T-helper 22 cell (primary cell): ENCODE data around the gene NTN1.
"Not testable (repeated sequence)": the region's sequence is repeated elsewhere in the genome, so short reads cannot be mapped to it uniquely, and the experiment has no call there.

Experiments
- DNase-seq: peaks from one replicate; pipeline ENCODE4 v3.0.0-alpha.2; 2020; ENCODE audit warnings: low read depth

Gene NTN1

DNA sequence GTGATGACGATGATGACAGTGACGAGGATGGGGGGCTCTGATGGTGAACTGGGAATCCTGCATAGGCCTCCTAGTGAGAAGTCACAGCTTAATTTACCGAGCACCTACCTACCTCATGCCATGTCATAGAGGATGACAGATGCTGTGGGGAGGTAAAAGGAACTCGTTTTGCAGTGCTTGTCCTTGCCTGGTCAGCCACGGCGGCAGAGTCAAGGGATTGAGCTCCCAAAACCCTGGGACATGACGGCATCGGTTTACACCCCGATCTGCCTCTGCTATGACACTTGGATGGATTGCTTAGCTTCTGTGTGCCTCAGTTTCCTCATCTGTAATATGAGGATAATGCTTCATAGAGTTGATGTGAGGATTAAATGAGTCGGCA, 103.2 kb downstream of the NTN1 start:
- no peak for DNase-seq

DNA sequence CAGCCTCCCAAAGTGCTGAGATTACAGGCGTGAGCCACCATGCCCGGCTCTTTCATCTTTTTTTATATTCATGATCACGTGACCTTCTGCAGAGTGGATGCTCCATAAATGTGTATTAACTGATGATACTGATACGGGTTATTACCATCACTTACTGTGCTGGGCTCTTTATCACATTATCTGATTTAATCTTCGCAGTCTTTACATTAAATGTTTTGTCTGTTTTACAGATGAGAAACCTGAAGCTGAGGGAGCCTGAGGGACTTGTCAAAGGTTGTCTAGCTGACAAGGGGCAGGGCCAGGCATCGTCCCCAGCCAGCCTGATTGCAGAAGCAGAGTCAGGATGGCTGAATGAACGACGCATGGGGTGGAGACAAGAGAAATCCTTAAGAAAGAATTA, 104.4 kb downstream of the NTN1 start:
- DNase-seq: no peak

DNA sequence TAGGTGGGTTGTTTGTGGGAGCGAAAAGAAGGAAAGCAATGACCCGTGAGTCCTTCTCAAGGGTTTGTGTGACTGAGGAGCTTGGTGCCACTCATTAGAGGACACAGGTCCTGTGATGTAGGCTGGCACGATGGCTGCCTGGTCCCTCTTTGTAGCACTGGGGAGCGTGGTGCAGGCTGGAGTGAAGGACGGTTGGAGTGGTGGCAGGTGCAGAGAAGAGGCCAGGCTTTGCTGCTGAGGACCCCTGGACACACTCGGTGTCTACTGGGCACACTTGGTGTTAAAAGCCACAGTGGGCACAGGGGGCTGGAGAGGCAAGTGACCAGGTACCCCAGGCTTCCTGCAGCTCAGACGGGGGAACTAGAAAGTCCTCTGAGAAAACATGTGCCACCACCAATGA, 106.0 kb downstream of the NTN1 start:
- DNase-seq: no peak

DNA sequence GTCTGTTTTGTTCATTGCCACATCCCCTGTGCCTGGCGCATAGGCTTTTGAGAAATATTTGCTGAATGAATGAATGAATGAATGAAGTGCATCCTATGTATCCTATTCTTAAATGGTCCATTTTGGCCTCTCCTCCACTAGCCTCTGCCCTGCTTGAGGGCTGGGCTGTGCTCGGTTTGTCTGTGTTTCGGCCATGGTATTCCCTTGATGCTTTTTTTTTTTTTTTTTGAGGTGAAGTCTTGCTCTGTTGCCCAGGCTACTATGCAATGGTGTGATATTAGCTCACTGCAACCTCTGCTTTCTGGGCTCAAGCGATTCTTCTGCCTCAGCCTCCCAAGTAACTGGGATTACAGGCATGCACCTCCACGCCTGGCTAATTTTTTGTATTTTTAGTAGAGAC, 110.1 kb downstream of the NTN1 start:
- DNase-seq: no peak

DNA sequence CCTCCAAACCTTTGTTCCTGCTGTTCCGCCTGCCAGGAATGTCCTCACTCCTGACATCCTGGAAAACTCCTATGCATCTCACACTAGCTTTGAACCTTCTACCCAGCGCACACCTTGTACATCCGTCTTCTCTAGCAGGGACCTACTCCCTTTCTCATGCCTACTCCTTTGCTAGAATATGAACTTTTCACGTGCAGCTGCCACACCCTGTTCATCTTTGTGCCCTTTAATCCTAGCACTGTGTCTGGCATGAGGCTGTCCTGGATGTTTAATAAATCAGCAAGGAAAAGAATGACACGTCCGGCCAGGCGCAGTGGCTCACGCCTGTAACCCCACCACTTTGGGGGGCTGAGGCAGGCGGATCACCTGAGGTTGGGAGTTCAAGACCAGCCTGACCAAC, 111.0 kb downstream of the NTN1 start:
- no peak for DNase-seq

DNA sequence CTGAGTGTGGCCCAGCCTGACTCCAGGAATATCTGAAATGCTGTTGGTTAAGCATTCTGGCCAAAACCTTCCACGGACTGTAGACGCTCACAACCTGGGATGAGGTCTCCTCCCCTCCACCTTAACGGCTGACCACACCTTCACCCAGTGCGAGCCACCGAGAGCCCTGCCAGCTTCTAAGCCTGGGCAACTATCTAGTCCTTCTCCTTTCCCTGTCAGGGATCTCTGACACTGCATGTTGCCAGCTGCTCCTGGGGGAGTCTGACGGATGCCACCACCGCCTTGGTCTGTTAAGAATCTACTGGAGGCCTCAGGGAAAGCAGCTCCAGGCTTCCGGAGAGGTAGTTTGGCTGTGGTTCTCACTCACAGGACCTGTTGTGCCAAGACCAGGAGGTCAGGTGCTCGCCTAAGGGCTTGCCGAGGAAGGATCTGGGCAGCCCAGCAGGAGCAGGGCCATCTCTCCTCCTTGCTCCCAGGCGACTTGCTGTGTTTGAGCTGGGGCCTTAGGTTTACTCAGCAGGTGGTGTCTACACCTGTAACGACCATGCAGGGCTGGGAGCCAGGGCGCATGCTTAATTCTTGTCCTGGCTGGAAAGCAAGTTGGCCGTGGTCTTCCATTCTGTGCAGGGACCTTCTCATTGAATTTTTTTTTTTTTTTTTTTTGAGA, 111.8 kb downstream of the NTN1 start:
- no peak for DNase-seq

DNA sequence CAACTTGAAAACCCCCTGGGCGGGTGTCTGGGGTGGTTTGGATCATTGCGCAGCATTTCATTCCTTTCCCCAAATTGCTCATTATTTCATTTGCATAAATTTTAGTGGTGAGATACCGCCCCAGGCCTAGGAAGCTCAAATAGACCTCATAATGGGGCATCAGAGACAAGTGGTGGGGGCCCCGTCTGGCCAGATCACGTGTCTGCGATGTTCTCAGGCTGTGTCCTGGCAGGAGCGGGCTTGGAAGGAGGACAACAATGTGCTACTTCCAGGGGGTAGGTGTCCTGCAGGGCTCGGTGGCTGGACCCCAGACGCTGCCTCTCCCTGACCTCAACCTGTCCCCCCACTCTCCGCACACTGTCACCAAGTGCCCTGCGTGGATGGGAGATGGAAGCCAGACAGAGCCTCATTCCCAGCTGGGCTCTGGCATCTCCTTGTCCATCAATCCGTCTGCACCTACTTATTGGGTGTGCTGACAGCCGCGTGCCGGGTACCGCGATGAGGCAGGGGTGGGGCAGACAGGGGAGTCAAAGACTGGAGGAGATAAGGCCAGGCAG, 116.9 kb downstream of the NTN1 start:
- DNase-seq: no peak

DNA sequence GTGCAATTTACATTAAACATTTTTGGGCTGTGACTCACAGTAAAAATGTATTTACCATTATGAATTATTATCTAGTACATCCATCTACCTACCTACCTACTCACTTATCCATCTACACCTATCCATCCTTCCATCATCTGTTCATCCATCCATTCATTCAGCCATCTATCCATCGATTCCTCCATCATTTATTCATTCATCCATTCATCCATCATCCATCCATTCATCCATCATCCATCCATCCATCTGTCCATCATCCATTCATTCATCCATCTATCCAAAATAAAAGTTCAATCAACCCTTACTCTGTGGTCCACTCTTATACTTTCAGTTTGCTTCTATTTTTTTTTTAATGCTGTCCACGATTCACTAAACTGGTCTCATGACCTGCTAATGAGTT, 118.4 kb downstream of the NTN1 start:
- no peak for DNase-seq

DNA sequence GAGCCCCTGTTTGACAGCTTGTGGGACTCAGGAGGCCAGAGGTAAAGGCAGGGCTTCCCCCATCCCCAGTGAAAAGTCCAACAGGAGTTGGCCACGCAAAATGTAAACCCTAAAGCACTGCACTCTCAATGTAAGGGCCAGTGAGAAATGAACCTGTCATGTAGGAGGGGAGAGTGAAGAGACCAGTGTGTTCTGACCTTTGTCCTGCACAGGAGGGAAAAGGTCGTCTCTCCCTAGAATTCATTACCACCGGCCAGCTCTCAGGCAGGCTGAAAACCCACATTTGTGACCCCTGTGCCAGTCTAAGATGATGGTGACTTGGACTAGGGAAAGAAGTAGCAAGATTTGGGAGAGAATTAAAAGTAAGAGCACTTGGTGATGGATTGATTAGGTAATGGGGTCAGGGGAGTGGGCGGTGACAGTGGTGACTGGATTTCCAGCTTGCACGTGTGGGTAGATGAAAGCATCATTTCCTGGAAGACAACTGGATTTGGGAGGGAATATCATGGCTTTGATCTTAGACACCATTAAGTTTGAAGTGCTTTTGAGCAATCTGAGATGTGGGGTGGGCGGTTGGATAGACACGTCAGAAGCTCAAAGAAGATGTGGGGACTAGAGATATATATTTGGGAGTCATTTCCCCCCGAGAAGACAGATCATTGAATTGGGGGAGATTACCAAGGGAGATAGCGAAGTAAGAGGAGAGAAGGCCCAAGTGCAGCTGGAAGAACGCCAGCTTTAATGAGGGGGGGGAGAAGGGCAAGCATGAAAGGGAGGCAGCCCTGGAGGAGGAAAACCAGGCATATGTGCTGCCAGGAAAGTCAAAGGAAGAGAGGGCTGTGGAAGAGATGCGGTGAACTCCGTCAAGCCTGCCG, 119.5 kb downstream of the NTN1 start:
- no peak for DNase-seq

DNA sequence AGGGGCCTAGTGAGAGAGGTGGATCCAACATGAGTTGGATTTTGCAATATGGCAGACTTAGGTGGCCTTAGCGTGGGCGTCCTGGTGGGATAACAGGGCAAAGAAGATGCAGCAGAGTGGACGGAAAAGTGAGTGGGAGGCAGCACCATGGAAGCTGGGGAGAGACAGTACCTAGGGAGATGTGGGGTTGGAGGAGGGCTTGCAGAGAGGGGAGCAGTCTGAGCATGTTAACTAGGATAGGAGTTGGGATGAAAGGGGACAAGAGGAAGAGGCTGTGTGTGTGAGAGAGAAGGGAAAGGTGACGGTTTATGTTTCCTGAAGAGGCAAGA, 120.1 kb downstream of the NTN1 start:
- no peak for DNase-seq

DNA sequence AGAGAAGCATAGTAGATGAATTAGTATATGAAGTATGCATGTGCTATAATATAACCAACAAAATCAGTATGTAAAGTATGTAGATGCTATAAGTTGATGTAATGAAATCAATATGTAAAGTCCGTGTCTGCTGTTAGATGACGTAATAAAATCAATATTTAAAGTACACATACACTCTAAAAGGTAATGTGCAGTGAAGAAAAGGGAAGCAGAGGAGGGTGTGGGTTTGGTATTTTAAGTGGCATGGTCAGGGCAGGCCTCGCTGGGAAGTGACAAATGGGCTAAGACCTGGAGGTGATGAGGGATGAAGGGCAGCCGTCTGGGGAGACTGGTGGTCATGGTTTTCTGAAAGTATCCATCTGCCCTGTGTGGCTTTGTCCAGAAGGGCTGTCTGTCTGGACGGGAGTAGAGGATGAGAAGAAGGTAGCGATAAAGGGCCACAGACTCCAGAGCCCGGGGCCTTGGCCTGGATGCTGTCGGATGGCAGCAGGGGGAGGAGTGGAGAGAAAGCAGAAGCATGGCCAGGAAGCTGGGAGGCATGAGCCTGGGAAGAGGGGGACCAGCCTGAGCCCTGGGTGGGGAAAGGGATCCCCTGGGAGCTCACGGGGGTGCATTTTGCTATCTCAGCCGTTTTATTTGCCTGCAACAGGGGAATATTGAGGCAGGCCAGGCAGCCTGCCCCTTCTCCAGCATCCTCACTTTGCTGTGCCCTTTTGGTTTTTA, 121.6 kb downstream of the NTN1 start:
- DNase-seq: no peak

DNA sequence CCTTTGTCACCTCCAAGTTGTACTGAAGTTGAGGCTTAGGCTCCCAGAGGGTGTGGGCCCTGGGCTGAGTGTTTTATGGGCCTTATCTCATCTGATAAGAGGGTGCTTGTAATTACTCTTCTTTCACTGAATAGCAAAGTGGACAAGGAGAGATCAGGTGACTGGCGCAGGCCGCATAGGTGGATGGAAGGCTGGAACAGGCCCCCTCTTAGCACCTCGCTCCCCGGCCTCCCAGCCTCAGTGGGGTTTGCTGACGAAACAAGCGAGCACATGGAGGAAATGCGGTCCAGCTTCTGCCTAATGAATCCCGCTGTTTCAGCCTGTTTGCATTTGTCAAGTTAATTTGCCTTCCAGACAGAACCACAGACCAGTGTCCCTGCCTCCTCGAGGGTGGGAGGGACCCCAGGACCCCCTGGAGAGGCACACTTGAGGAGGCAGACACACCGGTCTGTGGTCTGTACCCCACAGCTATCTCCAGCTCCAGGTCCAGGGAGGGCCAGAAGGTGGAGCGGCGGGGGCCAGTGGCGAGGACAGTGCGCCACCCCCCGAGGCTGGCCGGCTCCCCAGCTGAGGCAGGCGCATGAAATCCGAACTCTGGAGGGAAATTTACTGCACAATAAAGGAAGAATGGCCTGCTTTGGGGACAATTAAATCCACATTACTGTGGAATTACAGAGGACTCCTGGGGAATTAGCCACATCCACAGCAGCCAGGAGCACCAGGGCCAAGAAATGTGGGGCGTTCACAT, 123.4 kb downstream of the NTN1 start:
- no peak for DNase-seq

DNA sequence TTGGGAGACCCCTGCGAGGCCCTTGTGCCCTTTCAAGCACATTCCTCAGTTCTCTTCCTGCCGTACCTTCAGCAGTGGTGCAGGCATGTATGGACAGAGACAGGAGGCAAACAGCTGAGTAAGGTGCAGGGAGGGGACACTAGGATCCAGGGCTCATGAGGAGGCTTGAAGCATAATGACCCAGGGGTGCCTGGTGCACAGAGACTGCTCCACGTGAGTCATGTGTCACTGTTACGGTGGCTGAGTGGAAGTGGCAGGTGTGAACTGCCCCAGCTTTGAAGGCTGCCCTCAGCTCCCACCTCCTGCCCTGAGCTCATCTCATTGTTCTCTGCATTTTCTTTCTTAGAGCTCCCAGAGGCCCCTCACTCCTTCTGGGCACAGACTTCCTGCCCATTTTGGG, 124.8 kb downstream of the NTN1 start:
- no peak for DNase-seq

DNA sequence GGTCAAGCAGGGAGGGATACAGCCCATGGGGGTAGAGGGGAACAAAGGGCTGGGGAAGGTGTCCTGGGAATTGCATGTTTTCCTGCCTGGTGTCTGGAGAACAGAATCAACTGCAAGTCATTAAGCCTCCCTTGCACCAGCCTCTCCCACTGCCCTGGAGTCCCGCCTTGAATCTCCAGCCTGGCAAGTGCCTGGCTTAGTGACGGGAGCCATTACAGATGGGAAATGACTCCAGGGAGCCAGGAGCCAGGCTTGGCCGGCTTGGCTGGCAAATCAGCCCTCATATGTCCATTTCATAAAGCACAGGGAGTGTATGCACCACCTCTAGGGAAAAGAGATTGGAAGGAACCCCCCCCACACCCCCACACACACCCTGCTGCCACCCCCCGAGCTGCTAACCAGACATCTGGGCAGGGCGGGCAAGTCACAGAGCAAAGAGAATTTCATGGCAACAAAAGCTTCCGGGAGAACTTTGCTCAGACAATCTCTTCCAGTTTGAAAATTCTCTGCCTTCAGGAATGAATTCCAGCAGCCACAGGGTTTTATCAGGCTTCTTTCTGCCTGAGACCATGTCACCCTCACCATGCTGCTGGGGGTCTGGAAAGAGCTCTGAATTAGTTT, 127.7 kb downstream of the NTN1 start:
- DNase-seq: no peak

DNA sequence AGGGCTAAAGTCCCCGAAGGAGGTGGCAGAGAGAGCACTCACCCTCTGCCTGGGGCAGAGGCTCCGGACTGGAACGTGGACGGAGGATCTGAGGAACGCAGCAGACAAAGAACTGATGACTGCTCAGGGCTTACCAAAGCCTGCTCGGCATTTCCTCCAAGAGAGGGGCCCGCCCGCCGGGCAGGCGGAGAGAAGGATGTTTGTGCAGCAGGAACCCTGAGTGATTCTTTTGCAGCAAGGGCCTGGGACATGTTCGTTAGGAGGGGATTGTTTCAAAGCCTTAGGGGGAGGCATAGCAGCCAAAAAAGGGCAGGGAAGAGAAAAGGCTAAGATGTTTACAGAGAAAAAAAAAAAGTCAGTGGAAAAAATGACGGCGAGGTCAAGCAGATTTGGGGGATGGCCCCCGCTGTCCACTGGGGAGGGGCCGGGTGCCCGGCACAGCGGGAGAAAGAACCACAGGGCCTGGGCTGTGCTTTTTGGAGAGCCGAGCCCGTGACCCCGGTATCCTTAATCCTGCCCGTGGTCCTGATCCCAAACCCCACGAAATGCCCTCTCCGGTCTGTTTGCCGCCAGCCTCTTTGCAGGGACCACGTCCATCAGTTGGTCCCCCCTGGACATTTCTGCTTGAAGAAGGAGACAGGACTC, 129.3 kb downstream of the NTN1 start:
- DNase-seq: no peak

DNA sequence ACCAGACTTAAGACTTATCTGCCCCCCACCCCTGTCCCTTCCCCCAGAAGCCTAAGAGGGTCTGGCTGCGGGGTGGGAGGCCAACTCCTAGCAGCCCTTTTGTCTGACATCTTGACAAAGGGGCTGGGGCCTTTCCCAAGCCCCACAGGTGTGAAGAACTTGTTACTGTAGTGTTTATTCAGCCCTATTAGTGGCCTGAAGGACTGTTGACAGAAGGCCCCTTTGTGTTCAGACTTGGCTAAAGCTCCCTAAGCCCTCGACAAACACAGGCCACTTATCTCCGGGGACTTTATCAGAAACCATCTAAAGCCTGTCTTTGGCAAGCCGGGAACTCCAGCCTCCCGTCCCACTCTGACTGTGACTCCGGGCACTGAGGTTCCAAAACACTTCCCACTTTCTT, 129.8 kb downstream of the NTN1 start:
- DNase-seq: no peak

DNA sequence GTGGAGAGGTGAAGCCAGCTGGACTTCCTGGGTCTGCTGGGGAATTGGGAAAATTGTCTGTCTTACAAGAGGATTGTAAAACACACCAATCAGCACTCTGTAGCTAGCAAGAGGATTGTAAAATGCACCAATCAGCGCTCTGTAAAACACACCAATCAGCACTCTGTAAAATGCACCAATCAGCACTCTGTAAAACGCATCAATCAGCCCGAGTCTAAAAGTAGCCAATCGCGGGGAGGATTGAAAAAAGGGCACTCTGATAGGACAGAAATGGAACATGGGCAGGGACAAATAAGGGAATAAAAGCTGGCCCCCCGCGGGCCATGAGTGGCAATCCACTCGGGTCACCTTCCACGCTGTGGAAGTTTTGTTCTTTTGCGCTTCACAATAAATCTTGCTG, 130.4 kb downstream of the NTN1 start:
- DNase-seq: not testable (repeated sequence)

DNA sequence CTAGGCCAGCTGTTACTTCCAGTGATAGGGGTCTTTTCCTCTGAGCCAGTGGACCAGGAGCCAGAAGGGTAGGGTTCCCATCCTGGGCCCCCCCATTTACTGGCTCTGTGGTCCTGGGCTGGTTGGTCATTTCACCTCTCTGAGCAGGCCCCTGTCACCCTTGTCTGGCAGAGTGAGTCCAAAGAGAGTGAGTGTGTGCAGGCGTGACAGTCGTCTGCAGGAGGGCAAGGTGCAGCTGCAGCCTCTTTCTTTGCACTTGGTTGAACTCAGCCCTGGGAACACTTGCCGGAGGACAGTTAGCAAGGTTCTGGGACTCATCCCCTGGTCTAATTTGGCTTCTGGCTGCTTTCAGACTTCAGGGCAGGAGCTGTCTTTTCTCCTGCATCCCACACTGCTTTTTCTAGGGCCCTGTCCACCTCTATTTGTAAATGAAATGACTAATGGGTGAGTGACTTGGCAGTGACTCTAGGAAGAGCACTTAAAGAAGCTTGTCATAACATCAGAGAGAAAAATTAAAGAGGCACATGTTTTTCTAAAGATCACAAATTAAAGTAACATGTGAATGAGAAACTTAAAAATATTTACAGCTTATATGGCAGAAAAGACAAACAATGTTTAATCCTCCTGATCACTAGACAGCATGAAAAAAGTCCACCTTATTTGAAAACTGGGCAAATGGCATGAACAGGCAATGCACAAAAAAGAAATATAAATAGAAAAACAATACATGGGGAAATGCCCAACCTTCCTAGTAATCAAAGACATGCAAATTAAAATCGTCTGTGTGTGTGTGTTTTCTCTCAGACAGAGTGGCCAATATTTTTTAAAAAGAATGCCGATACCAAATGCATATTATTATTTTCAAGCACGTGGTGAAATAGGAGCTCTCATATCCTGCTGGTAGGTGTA, 137.5 kb downstream of the NTN1 start:
- DNase-seq: no peak

DNA sequence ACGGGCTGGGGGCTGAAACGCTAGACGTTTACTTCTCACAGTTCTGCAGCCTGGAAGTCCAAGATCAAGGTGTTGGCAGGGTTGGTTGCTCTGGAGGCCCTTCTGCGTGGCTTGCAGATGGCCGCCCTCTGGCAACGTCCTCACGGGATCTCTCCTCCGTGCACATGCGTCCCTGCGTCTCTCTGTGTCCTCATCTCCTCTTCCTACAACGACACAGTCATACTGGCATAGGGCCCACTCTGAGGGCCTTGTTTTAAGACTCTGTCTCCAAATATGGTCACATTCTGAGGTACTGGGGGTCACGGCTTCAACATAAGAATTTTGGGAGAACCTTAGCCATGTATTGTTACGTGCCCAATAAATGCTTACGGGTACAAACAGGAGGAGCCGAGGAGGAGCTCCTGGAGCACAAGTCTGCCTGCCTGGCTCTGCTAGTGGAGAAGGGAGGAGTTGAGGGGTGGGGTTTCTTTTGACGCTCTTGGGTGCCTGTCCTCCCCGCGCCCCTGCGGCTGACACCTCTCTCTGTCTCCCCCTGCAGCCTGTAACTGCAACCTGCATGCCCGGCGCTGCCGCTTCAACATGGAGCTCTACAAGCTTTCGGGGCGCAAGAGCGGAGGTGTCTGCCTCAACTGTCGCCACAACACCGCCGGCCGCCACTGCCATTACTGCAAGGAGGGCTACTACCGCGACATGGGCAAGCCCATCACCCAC, 141.1 kb downstream of the NTN1 start:
- DNase-seq: no peak

DNA sequence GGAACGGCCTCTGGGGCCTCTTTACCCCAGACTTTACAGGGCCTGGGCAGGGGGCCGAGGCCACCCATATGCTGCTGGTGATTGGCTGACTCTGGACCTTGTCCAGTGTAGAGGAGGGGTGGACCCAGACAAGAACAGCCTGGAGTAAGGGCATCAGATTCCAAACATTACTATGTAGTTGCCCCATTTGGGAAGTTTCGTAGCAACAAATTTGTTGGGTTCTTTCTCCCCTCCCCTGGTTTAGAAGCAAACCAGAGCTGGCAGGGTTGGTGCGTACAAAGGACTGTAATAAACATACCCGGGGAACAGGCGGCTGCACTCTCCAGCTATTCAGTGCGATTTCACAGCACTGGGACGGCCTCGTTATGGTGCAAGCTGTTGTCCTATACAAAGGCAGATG, 145.5 kb downstream of the NTN1 start:
- DNase-seq: no peak
